ENCODE results near the gene CNN3.

DNA sequence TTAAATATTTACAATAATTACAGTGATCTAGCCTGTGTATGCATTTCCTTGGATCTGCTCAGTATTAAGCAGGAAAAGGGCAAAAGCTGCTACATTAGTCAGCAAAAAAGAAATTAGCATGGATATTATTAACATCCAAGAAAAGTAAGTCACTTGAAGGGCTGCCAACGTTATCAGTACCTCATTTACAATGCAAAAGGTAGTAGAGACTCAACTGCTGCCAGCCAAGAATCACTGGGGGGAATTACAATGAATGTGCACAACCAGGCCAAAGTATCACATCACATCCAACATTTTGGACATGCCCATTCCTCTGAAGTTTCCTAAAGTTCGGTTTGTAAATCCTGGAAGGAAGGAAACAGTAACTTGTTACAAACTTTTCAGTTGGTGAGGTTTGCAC lies 1.9 kb downstream of the CNN3 start:
- TF ChIP-seq POLR2A (IDR thresholded peaks at IDR 0.05; ENCODE audit: low read length) (no peak), GATA1 (IDR thresholded peaks at IDR 0.05; ENCODE audit: low read depth, low read length) (no peak)

Data from erythroblast (primary cell).